NCI-H187 treated with DMSO at 0.1 percent for 48 hours (cell line): ENCODE data around the gene TUBGCP6.
"Not testable (repeated sequence)": the region's sequence is repeated elsewhere in the genome, so short reads cannot be mapped to it uniquely, and the experiment has no call there.

Experiments used
- DNase-seq: peaks from one replicate; lab custom pipeline; 2025; lab: John Stamatoyannopoulos, UW

Gene TUBGCP6

DNA sequence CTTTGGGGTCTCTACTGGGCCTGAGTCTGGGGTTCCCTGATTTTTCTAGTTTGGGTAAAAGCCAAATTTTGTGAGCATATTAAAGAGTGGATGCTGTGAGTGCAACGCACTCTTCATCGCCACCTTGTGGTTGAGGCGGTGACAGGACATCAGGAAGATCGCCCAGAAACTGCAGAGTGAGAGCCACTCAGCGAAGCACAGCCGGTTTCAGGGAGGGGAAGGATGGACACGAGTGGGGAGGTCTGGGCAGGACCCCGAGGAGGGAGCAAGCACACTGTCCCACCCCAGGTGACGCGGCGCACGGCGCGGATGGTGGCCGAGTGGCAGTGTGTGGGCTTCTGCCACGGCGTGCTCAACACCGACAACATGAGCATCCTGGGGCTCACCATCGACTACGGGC lies 34.9 kb downstream of the TUBGCP6 start:
- DNase-seq, result no peak

DNA sequence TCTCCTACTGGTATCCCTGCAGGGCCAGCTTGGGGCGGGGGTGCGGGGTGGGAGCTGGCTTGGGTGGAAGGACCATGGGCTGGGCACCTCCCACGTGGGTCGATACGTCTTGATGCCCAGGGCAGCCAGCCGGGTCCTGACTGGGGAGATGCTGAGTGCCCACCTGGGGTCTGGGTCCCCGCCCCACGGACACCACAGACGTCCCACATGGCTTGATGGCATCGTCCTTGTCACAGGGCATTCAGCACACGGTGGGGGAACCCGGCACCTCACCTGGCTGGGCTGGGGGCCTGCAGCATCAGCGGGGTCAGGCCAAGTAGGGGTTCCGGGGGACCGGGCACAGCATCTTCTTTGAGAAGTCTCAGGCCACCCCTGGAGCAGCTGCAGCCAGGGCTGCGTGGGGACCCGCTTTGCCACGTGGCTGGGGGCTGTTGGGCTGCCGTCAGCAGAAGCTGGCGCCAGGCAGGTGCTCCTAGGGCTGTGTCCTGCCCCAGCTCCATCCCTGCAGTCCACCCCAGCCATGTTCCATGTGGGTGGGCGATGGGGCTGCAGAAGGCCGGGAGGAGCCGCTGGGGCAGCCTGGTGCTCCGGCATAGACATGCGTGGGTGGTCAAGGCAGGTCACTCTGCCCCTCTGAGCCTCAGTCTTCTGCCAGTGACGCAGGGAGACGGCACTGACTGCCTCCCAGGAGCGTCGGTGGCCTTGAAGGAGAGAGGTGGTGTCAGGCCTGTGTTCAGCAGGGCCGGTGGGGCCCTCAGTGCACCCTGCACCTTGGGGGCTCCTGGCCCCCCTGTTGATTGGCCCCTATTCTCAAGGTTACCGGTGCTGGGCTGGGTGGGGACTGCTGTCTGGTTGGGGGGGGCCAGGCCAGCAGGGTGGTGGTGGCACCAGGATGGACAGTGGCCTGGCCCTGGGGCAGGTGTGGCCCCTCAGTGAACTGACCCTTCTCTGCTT lies 35.6 kb downstream of the TUBGCP6 start:
- DNase-seq, result no peak

GRCh38 chr22:50208430-50208938 lies 36.3 kb downstream of the TUBGCP6 start:
- no peak for DNase-seq

- no peak for DNase-seq
Measured at GRCh38 chr22:50207383-50208140, 37.3 kb downstream of the TUBGCP6 start.

DNA sequence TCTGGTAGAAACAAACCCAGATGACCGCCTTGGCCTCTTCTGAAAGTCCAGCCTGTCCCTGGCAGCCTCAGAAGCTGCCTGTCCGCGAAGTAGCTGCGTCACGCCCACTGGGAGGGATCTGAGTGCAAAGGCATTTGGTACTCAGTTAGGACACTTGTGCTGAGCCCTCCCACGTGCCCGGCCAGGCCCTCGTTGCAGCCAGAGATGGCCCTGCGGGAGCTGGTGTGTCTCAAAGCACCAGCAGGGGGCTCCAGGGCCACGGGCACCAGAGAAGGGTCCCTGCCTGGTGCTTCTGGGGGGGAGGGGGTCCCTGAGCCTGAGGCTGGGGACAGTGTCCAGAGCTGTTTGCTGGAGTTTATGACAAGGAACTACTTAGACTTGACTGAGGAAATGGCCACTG lies 38.2 kb downstream of the TUBGCP6 start:
- DNase-seq, result no peak

GRCh38 chr22:50205781-50206569 lies 38.8 kb downstream of the TUBGCP6 start:
- no peak for DNase-seq

DNA sequence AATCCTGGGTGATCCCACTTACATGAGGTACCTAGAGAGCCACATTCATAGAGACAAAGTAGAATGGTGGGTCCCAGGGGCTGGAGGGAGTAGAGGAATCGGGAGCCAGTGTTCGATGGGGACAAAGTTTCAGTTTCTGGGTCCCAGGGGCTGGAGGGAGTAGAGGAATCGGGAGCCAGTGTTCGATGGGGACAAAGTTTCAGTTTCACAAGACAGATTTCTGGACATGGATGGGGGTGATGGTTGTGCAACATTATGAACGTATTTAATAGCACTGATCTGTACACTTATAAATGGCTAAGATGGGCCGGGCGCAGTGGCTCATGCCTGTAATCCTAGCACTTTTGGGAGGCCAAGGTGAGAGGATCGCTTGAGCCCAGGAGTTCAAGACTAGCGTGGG lies 39.8 kb downstream of the TUBGCP6 start:
- not testable (repeated sequence) for DNase-seq

DNA sequence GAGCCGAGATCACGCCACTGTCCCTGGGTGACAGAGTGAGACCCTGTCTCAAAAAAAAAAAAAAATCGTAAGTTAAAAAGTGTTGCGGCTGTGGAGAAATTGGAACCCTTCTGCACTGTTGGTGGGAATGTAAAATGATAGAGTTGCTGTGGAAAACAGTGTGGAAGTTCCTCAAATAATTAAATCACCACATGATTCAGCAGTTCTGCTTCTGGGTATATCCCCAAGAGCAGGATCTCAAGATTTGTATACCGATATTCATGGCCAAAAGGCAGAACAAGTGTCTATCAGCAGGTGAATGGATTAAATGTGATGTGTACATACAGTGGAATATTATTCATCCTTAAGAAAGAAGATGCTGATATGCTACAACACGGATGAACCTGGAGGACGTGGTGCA lies 40.3 kb downstream of the TUBGCP6 start:
- DNase-seq, result no peak

DNA sequence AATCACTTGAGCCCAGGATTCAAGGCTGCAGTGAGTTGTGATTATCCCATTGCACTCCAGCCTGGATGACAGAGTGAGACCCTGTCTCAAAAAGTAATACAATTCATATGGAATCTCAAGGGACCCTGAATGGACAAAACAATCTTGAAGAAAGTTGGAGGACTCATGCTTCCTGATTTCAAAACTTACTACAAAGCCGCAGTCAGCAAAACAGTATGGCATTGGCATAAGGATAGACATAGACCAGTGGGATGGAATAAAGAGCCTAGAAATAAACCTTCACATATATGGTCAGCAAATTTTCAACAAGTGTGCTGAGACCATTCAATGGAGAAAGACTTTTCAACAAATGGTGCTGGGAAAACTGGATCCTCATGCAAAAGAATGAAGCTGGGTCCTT lies 41.5 kb downstream of the TUBGCP6 start:
- no peak for DNase-seq

DNA sequence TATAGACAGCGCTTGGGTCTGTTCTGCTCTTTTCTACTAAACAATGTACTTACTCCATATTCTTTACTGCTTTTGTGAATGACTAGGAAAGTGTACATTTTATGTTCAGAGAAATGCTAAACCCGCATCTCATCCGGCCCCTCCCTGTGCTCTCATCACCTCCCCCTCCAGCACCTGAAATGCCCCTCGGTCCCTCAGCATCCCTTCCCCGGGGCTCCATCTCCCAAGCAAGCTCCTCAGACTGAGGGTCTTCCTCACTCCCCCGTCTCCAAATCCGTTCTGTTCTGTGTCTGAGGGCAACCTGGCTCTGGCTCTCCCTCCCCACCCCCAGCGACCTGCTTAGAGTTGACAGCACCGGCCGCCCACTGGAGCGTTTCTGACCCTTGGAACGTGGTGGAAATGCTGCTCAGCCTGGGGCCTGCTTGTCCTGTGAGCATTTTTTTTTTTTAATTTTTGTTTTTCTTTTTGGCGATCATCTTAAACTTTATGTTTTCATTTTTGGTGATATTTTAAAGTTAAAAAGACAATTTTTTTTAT lies 42.6 kb downstream of the TUBGCP6 start:
- no peak for DNase-seq

DNA sequence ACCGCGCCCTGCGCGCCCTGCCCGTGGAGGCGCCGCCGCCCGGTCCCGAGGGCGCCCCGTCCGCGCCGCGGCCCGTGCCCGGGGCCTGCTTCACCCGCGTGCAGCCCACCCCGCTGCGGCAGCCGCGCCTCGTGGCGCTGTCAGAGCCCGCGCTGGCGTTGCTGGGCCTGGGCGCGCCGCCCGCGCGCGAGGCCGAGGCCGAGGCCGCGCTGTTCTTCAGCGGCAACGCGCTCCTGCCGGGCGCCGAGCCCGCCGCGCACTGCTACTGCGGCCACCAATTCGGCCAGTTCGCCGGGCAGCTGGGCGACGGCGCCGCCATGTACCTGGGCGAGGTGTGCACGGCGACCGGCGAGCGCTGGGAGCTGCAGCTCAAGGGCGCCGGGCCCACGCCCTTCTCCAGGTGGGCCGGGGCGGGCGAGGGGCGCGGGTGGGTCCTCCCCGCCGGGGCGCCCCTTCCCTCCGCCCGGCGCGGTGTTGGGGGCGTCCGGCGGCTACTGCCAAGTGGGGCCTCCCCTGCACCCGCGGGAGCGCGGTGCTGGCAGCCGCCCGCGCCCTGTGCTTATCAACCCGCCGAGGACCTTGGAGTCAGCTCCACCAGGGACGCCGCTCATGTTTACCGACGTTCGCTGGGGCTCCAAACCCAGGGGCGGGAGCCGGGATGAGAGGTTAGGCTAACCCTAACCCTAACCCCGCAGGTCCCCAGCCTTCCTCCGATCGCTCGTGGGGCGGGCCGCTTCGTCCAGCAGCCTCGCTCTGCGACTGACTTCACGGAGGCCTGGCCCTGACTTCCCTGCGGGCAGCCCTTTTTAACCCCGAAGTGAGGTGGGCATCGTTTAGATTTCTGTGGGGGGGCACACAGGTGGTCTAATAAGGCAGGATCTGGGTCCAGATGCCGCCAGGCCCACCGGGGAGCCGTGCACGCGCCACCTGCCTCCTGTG lies 43.4 kb downstream of the TUBGCP6 start:
- DNase-seq, result no peak

GRCh38 chr22:50200461-50201190 lies 44.2 kb downstream of the TUBGCP6 start, which contains the start of gene SELENOO:
Gene SELENOO, plus strand, starts transcription at chr22:50201011. Its CDS starts 26 bp downstream, at chr22:50201037.
- no peak for DNase-seq

- no peak for DNase-seq
Measured at GRCh38 chr22:50199829-50200460, 44.9 kb downstream of the TUBGCP6 start.

- DNase-seq, result no peak
Measured at GRCh38 chr22:50199251-50199721, 45.5 kb downstream of the TUBGCP6 start.

GRCh38 chr22:50198624-50199017 lies 46.2 kb downstream of the TUBGCP6 start:
- DNase-seq, result no peak

DNA sequence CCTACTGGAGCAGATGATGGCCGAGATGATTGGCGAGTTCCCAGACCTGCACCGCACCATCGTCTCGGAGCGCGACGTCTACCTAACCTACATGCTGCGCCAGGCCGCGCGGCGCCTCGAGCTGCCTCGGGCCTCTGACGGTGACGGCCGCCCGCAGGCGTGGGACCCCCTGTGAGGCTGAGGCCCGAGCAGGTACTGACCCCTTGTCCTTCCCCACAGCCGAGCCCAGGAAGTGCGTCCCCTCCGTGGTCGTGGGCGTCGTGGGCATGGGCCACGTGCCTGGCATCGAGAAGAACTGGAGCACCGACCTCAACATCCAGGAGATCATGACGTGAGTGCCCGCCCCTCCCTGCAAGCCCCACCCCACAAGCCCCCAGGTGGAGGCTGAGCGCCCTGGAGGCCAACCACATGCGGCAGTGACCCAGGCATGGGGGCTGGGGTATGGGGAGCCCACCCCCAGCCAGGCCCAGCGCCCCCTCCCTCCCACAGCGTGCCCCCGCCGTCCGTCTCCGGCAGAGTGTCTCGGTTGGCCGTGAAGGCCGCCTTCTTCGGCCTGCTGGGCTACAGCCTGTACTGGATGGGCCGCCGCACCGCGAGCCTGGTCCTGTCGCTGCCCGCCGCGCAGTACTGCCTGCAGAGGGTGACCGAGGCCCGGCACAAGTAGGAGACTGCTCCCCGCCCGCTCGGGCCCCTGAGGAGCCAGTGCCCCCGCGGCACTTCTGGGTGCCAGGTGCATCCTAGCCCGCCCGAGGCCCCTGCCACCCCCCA lies 46.8 kb downstream of the TUBGCP6 start:
- DNase-seq, result no peak

- no peak for DNase-seq
Measured at GRCh38 chr22:50197000-50197800, 47.6 kb downstream of the TUBGCP6 start.

GRCh38 chr22:50196256-50196655 lies 48.6 kb downstream of the TUBGCP6 start:
- no peak for DNase-seq
